Activated naive CD8-positive, alpha-beta T cell treated with anti-CD3 and anti-CD28 coated beads for 36 hours (primary cell): ENCODE results near the gene SLC27A6. TPM values are rescaled to one million over a fixed set of nuclear protein-coding genes. Genes with fewer than 3 reads are reported as not detected.
A peak's percentile ranks its signal among the peaks of the same experiment; 100 is the strongest.
"Not testable (repeated sequence)": the region's sequence is repeated elsewhere in the genome, so short reads cannot be mapped to it uniquely, and the experiment has no call there.

Experiments
- DNase-seq: peaks from one replicate; pipeline ENCODE4 v3.0.0; 2021
- H3K27ac Mint-ChIP-seq: one replicate; pipeline ENCODE4 v1.8.0; 2022; ENCODE audit warnings: mild to moderate bottlenecking, moderate library complexity, mixed read lengths
- H3K27me3 Mint-ChIP-seq: one replicate; pipeline ENCODE4 v1.8.0; 2022; ENCODE audit warnings: mild to moderate bottlenecking, mixed read lengths
- H3K36me3 Mint-ChIP-seq: one replicate; pipeline ENCODE4 v1.8.0; 2021; ENCODE audit warnings: mild to moderate bottlenecking, mixed read lengths
- H3K4me1 Mint-ChIP-seq: one replicate; pipeline ENCODE4 v1.8.0; 2021; ENCODE audit warnings: mixed read lengths
- H3K4me3 Mint-ChIP-seq: one replicate; pipeline ENCODE4 v1.8.0; 2022; ENCODE audit warnings: mild to moderate bottlenecking, moderate library complexity, mixed read lengths
- H3K9me3 Mint-ChIP-seq: one replicate; pipeline ENCODE4 v1.8.0; 2022; ENCODE audit warnings: mixed read lengths
- total RNA-seq, 2 experiments: library from RNA; stranded (reverse); gene quantifications; one replicate each; pipeline ENCODE4 v1.2.3, GENCODE V29; 2021

SLC27A6 gene, protein sequence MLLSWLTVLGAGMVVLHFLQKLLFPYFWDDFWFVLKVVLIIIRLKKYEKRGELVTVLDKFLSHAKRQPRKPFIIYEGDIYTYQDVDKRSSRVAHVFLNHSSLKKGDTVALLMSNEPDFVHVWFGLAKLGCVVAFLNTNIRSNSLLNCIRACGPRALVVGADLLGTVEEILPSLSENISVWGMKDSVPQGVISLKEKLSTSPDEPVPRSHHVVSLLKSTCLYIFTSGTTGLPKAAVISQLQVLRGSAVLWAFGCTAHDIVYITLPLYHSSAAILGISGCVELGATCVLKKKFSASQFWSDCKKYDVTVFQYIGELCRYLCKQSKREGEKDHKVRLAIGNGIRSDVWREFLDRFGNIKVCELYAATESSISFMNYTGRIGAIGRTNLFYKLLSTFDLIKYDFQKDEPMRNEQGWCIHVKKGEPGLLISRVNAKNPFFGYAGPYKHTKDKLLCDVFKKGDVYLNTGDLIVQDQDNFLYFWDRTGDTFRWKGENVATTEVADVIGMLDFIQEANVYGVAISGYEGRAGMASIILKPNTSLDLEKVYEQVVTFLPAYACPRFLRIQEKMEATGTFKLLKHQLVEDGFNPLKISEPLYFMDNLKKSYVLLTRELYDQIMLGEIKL
- total RNA-seq = not detected

DNA sequence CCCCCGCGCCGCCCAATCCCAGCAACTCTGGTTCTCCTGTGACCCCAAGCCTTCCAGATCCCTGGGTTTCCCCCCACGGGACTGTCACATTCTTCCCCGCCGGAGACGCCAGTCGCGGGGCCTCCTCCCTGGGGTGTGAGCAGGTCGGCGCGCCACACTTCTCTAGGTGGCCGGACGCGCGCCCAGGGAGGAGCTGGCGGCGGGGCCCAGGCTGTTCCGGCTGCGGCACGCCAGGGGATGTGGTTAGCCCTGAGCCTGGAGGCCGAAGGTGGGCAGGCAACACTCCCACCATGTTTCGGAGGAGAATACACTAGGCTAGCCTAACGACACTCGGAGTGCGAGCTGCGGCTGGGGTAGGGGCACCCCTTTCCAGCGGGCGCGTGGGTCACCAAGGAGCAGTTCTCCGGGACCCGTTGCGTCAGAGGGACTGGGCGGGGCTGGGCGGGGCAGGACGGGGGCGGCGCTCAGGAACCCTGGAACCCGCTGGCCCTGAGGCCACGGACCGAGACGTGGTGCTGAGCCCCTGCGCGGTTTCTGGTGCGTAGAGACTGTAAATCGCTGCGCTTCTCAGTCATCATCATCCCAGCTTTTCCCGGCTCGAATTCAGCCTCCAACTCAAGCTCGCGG, at the start of gene SLC27A6:
Gene SLC27A6, plus strand, starts transcription at position 478 of the 627 bp plus-strand sequence. CDS start 650 bp downstream, outside the sequence.
- DNase-seq = peak; percentile 3
- no peak within 1 kb of the TSS for H3K4me3 Mint-ChIP-seq

DNA sequence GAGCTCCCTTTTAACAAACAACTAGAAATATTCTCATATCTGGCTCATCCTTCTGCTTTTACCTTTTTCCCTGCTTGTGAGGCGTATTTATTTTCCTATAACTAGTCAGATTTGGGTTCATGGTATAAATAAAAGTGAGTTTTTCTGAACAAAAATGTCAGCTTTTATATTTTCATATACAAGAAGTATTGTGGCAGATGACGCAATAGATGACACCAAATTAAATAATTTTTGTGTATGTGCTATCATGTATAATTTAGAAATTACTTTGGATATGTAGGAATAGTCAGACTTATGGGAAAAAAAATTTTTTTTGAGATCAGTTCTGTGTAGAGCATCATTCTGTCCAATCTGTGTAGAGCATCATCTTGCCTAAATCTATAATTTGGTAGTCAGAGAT, 45.7 kb upstream of the SLC27A6 start:
- Mint-ChIP-seq H3K36me3 (no peaks in the 10 kb centered on the region), H3K27ac (no peak overlapping the region), H3K4me3 (no peak overlapping the region), H3K4me1 (no peaks in the 10 kb centered on the region), H3K9me3 (no peaks in the 10 kb centered on the region), H3K27me3 (peaks cover 4% of the 10 kb centered on the region)
- DNase-seq = no peak

More for the DNA sequence above, at the start of gene SLC27A6:
- H3K27ac Mint-ChIP-seq = no peak within 1 kb of the TSS
- no peaks in the 10 kb centered on the region for H3K36me3 Mint-ChIP-seq
- no peaks in the 10 kb centered on the region for H3K4me1 Mint-ChIP-seq
- peaks cover 7% of the 10 kb centered on the region for H3K9me3 Mint-ChIP-seq
- H3K27me3 Mint-ChIP-seq = peaks cover 33% of the 10 kb centered on the region

DNA sequence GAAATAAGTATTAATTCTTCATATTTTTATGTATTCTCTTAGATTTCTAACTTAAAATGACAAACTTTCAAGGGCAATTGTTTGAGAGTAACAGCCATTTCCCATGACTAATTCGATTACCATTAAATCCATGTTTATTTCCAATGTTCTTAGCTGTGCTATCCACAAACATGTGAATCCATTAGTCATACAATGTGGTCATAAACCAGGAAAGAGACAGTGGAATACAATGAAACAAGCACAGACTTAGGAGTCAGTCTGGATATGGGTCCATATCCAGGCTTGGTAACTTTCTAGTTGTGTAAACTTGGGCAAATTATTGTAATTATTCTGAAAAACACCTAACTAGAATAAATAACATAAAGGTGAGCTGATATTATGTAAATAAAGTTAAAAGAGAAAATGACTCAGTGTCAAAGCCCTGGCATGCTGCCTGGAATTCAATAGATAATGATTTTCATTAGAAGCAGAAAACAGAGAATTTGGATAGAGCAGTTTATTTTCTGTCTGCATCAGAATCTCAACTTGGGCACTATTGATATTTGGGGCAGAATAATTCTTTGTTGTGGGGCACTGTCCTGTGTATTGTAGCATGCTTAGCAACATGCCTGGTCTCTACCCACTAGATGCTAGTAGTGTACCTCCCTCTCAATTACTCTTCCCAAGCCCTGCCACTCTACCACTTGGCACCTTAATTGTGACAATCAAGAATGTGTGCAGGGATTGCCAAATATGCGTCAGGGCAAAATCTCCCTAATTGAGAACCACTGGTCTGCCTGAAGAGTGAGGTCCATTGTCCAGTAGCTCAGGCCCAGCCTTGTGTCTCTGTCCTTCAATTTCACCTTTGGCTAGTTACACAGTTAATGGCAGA, 44.7 kb upstream of the SLC27A6 start:
- H3K4me3 Mint-ChIP-seq = no peak overlapping the region

DNA sequence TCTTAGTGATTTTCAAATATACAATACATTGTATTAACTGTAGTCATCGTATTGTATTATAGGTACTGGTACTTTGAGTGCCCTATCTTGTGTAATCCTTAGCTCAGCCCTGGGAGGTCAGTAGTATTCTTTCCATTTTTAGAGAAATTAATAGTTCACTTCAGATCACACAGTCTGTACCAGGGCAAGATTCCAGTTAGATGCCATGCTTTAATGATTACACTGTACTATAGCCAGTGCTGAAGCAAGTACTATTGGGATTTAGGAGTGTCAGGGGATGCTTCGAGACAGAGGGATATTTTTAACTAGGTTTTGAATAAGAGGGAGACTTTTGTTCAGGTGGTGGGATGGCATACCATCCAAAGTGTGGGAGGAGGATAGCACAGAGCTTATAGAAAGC, 41.0 kb upstream of the SLC27A6 start:
- Mint-ChIP-seq H3K4me1 (no peaks in the 10 kb centered on the region), H3K27ac (no peak overlapping the region), H3K4me3 (no peak overlapping the region), H3K27me3 (peaks cover 4% of the 10 kb centered on the region), H3K9me3 (no peaks in the 10 kb centered on the region), H3K36me3 (no peaks in the 10 kb centered on the region)
- DNase-seq = no peak

More for the DNA sequence above, 44.7 kb upstream of the SLC27A6 start:
- Mint-ChIP-seq H3K36me3 (no peaks in the 10 kb centered on the region), H3K4me1 (no peaks in the 10 kb centered on the region), H3K9me3 (no peaks in the 10 kb centered on the region), H3K27ac (no peak overlapping the region), H3K27me3 (peaks cover 4% of the 10 kb centered on the region)
- DNase-seq = no peak

DNA sequence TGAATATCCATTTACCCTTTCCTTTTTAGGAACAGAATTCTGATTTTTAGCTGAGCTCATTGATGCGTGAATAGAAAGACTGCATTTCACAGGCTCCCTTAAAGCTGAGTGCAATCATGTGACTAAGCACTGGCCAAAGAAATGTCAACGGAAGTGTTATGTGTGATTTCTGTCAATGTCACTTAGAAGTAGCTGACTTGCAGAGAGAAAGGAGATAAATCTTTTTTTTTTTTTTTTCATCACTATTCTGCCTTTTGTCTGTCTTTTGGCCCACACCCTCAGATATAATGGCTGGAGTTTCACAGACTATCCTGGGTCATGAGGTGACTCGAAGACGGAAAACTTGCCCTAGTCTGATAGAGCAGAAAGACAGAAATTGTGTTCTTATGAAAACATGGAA, 39.3 kb upstream of the SLC27A6 start:
- no peaks in the 10 kb centered on the region for H3K4me1 Mint-ChIP-seq
- no peak for DNase-seq
- no peak overlapping the region for H3K4me3 Mint-ChIP-seq
- H3K36me3 Mint-ChIP-seq = no peaks in the 10 kb centered on the region
- no peaks in the 10 kb centered on the region for H3K9me3 Mint-ChIP-seq
- H3K27me3 Mint-ChIP-seq = peaks cover 2% of the 10 kb centered on the region
- H3K27ac Mint-ChIP-seq = no peak overlapping the region

DNA sequence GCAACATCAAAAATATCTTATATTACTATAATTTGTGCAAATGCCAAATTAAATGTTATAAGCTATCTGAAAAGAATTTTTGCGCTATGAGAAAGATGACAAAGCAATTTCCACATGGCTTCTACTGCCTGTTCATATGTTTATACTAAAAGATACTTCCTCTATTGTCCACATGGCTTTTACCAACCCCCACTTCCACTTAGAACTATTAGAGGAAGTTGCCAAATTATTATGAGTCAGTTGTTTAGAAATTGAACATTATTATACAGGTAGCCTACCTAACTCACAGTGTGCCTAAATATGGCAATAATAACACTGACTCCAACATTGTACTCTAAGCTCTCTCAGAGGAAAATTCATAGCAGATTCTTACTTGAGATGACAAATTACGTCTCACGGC, 37.6 kb upstream of the SLC27A6 start:
- no peaks in the 10 kb centered on the region for H3K4me1 Mint-ChIP-seq
- no peaks in the 10 kb centered on the region for H3K9me3 Mint-ChIP-seq
- H3K27me3 Mint-ChIP-seq = no peaks in the 10 kb centered on the region
- H3K4me3 Mint-ChIP-seq = no peak overlapping the region
- DNase-seq = no peak
- H3K27ac Mint-ChIP-seq = no peak overlapping the region
- no peaks in the 10 kb centered on the region for H3K36me3 Mint-ChIP-seq

DNA sequence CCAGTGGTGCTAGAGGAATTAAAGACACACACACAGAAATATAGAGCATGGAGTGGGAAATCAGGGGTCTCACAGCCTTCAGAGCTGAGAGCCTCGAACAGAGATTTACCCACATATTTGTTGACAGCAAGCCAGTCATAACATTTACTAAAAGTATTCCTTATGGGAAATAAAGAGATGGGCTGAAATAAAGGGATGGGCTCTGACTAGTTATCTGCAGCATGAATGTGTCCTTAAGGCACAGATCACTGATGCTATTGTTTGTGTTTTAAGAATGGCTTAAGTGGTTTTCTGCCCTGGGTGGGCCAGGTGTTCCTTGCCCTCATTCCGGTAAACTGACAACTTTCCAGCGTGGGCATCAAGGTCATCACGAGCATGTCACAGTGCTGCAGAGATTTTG, 33.1 kb upstream of the SLC27A6 start:
- not testable (repeated sequence) for H3K9me3 Mint-ChIP-seq, H3K4me1 Mint-ChIP-seq, DNase-seq, H3K4me3 Mint-ChIP-seq, H3K36me3 Mint-ChIP-seq, H3K27me3 Mint-ChIP-seq, H3K27ac Mint-ChIP-seq

DNA sequence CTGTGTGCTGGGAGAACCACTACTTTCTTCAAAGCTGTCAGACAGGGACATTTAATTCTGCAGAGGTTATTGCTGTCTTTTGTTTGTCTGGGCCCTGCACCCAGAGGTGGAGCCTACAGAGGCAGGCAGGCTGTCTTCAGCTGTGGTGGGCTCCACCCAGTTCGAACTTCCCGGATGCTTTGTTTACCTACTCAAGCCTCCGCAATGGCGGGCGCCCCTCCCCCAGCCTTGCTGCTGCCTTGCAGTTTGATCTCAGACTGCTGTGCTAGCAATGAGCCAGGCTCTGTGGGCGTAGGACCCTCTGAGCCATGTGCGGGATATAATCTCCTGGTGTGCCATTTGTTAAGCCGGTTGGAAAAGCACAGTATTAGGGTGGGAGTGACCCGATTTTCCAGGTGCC, 22.2 kb upstream of the SLC27A6 start:
- H3K27ac Mint-ChIP-seq, DNase-seq: not testable (repeated sequence)

DNA sequence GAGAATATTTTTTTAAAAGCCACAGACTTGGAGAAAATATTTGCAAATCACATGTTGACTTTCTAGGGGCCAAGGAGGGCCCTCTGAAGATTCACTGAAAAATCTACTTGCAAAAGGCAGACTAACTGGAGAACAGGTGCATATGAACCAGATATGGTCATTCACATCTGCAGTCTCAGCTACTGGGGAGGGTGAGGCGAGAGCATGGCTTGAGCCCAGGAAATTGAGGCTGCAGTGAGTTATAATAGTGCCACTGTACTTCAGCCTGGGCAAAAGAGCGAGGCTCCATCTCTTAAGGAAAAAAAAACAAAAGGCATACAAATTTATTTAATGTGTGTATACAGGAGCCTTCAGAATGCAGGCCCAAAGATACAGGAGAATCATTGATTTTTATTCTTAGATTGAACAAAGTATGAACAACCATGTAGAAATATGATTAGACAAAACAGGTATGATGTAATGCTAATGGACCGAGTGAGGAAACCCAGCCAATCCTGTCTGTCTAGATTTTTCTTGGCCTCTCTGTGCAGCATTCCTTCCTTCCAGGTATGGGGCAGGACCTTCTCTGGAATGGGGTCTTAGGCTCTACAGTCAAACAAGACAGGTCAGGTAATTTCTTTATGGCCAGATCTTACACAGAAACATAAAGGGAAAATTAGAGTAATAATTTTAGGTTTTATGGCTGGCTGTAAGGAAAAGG, 15.3 kb upstream of the SLC27A6 start:
- Mint-ChIP-seq H3K27me3 (no peaks in the 10 kb centered on the region), H3K36me3 (no peaks in the 10 kb centered on the region), H3K27ac (no peak overlapping the region), H3K9me3 (no peaks in the 10 kb centered on the region), H3K4me3 (no peak overlapping the region), H3K4me1 (no peaks in the 10 kb centered on the region)
- no peak for DNase-seq

More for the DNA sequence above, 22.2 kb upstream of the SLC27A6 start:
- H3K36me3 Mint-ChIP-seq, H3K4me1 Mint-ChIP-seq, H3K9me3 Mint-ChIP-seq, H3K4me3 Mint-ChIP-seq, H3K27me3 Mint-ChIP-seq: not testable (repeated sequence)

DNA sequence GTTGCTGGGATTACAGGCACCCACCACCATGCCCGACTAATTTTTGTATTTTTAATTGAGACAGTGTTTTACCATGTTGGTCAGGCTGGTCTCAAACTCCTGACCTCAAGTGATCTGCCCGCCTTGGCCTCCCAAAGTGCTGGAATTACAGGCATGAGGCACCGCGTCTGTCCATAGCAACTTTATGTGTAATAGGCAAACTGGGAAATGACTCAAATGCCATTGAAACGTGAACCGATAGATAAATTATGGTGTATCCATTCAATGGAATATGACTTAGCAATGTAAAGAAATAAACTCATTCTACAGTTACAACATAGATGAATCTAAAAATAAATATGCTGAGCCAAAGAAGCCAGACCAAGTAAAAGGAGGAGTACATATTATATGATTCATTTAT, 14.0 kb upstream of the SLC27A6 start:
- not testable (repeated sequence) for H3K36me3 Mint-ChIP-seq, H3K4me1 Mint-ChIP-seq, H3K27me3 Mint-ChIP-seq, H3K9me3 Mint-ChIP-seq, H3K27ac Mint-ChIP-seq, H3K4me3 Mint-ChIP-seq, DNase-seq

DNA sequence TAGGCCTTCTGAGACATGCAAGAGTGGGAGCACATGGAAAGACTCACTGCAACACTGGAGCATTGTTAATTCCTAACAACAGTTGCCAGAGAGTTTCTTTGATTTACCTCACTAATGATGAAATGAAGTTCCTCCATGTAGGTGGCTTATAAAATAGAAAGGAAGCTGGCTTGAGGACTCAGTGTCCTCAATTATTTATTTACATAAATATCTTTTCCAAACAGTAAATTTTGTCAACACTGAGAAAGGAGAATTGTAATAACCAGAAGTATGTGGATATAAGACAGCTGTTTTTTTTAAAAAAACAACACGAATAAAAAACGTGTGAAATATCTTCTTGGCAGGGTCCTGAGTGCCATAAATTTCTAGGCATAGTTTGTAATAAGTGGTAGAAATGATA, 9.1 kb upstream of the SLC27A6 start:
- no peaks in the 10 kb centered on the region for H3K27me3 Mint-ChIP-seq
- H3K36me3 Mint-ChIP-seq = no peaks in the 10 kb centered on the region

DNA sequence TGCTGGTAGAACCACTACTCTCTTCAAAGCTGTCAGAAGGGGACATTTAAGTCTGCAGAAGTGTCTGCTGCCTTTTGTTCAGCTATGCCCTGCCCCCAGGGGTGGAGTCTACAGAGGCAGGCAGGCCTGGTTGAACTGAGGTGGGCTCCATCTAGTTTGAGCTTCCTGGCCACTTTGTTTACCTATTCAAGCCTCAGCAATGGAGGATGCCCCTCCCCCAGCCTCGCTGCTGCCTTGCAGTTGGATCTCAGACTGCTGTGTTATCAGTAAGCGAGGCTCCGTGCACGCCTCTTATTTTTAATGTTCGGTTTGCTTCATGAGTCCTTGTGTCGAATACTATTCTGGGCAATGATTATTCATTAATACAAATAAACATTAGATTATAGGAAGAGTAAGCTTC, 3.1 kb upstream of the SLC27A6 start:
- Mint-ChIP-seq H3K36me3 (no peaks in the 10 kb centered on the region), H3K27ac (no peak overlapping the region), H3K9me3 (peaks cover 7% of the 10 kb centered on the region), H3K4me1 (no peaks in the 10 kb centered on the region), H3K4me3 (no peak overlapping the region), H3K27me3 (peaks cover 27% of the 10 kb centered on the region)
- DNase-seq = no peak

More for the DNA sequence above, 9.1 kb upstream of the SLC27A6 start:
- no peak overlapping the region for H3K4me3 Mint-ChIP-seq
- H3K27ac Mint-ChIP-seq = no peak overlapping the region
- no peak for DNase-seq
- peaks cover 7% of the 10 kb centered on the region for H3K9me3 Mint-ChIP-seq
- H3K4me1 Mint-ChIP-seq = no peaks in the 10 kb centered on the region

DNA sequence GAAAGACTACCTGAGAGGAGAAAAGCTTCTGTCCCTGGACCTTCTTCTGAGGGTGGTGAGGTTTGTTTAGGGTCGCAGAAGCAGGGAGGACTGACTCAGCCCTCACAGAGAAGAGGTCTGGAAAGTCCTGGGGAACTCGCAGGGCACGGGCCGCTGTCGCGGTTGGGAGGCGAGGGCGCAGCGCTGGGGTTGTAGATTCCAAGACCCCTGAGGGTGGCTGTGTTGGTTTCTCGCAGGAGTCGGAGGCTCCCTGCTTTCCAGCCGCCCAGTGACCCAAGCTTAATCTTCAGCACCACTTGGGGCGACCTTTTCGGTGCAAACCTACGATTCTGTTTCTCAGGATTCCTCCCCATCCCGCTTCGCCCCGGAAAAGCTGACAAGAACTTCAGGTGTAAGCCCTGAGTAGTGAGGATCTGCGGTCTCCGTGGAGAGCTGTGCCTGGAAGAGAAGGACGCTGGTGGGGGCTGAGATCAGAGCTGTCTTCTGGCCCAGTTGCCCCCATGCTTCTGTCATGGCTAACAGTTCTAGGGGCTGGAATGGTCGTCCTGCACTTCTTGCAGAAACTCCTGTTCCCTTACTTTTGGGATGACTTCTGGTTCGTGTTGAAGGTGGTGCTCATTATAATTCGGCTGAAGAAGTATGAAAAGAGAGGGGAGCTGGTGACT, 482 bp downstream of the SLC27A6 start:
- H3K36me3 Mint-ChIP-seq = no peaks in the 10 kb centered on the region
- no peak for DNase-seq
- H3K4me3 Mint-ChIP-seq = no peak overlapping the region
- no peaks in the 10 kb centered on the region for H3K4me1 Mint-ChIP-seq
- peaks cover 36% of the 10 kb centered on the region for H3K27me3 Mint-ChIP-seq
- no peak overlapping the region for H3K27ac Mint-ChIP-seq
- peaks cover 2% of the 10 kb centered on the region for H3K9me3 Mint-ChIP-seq

DNA sequence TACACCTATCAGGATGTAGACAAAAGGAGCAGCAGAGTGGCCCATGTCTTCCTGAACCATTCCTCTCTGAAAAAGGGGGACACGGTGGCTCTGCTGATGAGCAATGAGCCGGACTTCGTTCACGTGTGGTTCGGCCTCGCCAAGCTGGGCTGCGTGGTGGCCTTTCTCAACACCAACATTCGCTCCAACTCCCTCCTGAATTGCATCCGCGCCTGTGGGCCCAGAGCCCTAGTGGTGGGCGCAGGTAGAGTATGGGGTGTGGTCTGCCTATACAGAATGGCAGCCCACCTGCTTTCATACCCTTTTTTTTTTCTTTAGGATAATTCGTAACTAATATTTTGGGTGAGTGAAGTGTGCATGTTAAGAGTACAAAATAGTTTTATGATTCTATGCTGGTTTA, 1.1 kb downstream of the SLC27A6 start:
- Mint-ChIP-seq H3K9me3 (peaks cover 3% of the 10 kb centered on the region), H3K4me3 (no peak overlapping the region), H3K4me1 (no peaks in the 10 kb centered on the region), H3K27ac (no peak overlapping the region), H3K27me3 (peaks cover 36% of the 10 kb centered on the region), H3K36me3 (no peaks in the 10 kb centered on the region)
- DNase-seq = no peak
